HG02852 (cell line): ENCODE measurements around the gene PPP1R36.

ENCODE experiments used
- ATAC-seq: cut with Tn5 transposase; IDR thresholded peaks from one replicate; pipeline ENCODE4 v1.9.1; 2021; ENCODE audit warnings: mild to moderate bottlenecking, moderate library complexity; ENCODE audit not compliant: unreplicated experiment

The PPP1R36 gene

GRCh38 chr14:64638625-64639024, 88.9 kb downstream of the PPP1R36 start:
- ATAC-seq: no peak
